OCI-LY3 (cell line): ENCODE results near the gene TBCE.

ENCODE experiments used
- CTCF ChIP-seq: fragments of 200-600, 300-600 bp; sonication (generic); IDR thresholded peaks from 2 replicates; pipeline ENCODE4 v1.5.1; 2014; ENCODE audit warnings: antibody characterized with exemption, low read length, low read depth
- EZH2phosphoT487 ChIP-seq: fragments of 200-600 bp; shearing (Covaris generic); IDR thresholded peaks from 2 replicates; pipeline ENCODE4 v1.6.1; 2018; ENCODE audit warnings: antibody characterized with exemption, mixed run types, low read depth

GRCh38 chr1:235325139-235325538, 42.1 kb upstream of the TBCE start:
- no peak for TF ChIP-seq CTCF
- TF ChIP-seq EZH2phosphoT487, result no peak
